Caco-2 (cell line): ENCODE results near the gene MEI4. TPM values are rescaled to one million over a fixed set of nuclear protein-coding genes. Genes with fewer than 3 reads are reported as not detected.

Source experiments
- BruUV-seq: library from RNA; stranded (reverse); fragments of 400-500 nt; replicated peaks from 2 replicates; lab custom pipeline; 2021; lab: Mats Ljungman, UMichigan
- CTCF ChIA-PET: fragments of 300-600 bp; sonication (Branson Sonifier 250); formaldehyde crosslinking; loops from one replicate; lab custom pipeline; 2022; ENCODE audit warnings: antibody characterized with exemption; lab: Charles Lee
- POLR2A ChIA-PET: fragments of 300-600 bp; sonication (Branson Sonifier 250); formaldehyde crosslinking; loops from one replicate; lab custom pipeline; 2022; ENCODE audit warnings: antibody characterized with exemption; lab: Charles Lee
- DNase-seq, 2 experiments: peaks; one replicate each; pipeline versions ENCODE4 v3.0.0 to v3.0.0-alpha.2; 2020 to 2022
- H3K27me3 ChIP-seq: replicated peaks from 2 replicates; pipeline ENCODE4 v1.6.0; 2011; ENCODE audit warnings: low read length; ENCODE audit not compliant: control insufficient read depth, insufficient read depth
- H3K36me3 ChIP-seq: 2 replicates; pipeline ENCODE4 v1.5.1; 2011; ENCODE audit warnings: low read length; ENCODE audit not compliant: control insufficient read depth, insufficient read depth
- H3K4me1 ChIP-seq: fragments of 250-450 bp; sonication (Bioruptor Pico); 2 replicates; pipeline ENCODE4 v1.5.1; 2020; ENCODE audit warnings: mild to moderate bottlenecking
- H3K4me3 ChIP-seq: 2 replicates; pipeline ENCODE4 v1.5.1; 2011; ENCODE audit warnings: low read depth, mild to moderate bottlenecking, control low read depth, low read length
- H3K9me3 ChIP-seq: fragments of 250-450 bp; sonication (Bioruptor Pico); 2 replicates; pipeline ENCODE4 v1.5.1; 2020; ENCODE audit warnings: mild to moderate bottlenecking, moderate library complexity
- H3K27ac Mint-ChIP-seq: one replicate; pipeline ENCODE4 v1.8.0; 2022; ENCODE audit warnings: mixed read lengths; ENCODE audit not compliant: unreplicated experiment
- H3K27me3 Mint-ChIP-seq: one replicate; pipeline ENCODE4 v1.8.0; 2022; ENCODE audit warnings: mixed read lengths; ENCODE audit not compliant: insufficient read depth, unreplicated experiment
- H3K36me3 Mint-ChIP-seq: one replicate; pipeline ENCODE4 v1.8.0; 2022; ENCODE audit warnings: mild to moderate bottlenecking, mixed read lengths; ENCODE audit not compliant: insufficient read depth, unreplicated experiment
- H3K4me1 Mint-ChIP-seq: one replicate; pipeline ENCODE4 v1.8.0; 2022; ENCODE audit warnings: low read depth, mixed read lengths; ENCODE audit not compliant: unreplicated experiment
- H3K4me3 Mint-ChIP-seq: one replicate; pipeline ENCODE4 v1.8.0; 2022; ENCODE audit warnings: mild to moderate bottlenecking, moderate library complexity, mixed read lengths; ENCODE audit not compliant: unreplicated experiment
- H3K9me3 Mint-ChIP-seq: one replicate; pipeline ENCODE4 v1.8.0; 2022; ENCODE audit warnings: mixed read lengths; ENCODE audit not compliant: unreplicated experiment
- CTCF ChIP-seq, 2 experiments: fragments of 200-600 bp in 1 of 2; IDR thresholded peaks; 1 replicate in 1 of 2; 2 replicates in 1 of 2; pipeline versions ENCODE4 v1.5.1 to v1.8.0; 2011 to 2022; ENCODE audit warnings: antibody characterized with exemption in 1 of 2, control low read depth in 1 of 2, inconsistent platforms in 1 of 2, low read depth in 1 of 2, low read length in 1 of 2, mild to moderate bottlenecking in 1 of 2, moderate library complexity in 1 of 2; ENCODE audit not compliant: insufficient read depth in 1 of 2, severe bottlenecking in 1 of 2, unreplicated experiment in 1 of 2
- intact Hi-C: fragments of 100-400 bp; cut with micrococcal nuclease; formaldehyde crosslinking; loops from one replicate; pipeline ENCODE4 v1.10.0; 2022; ENCODE audit not compliant: unreplicated experiment
- total RNA-seq: library from RNA; stranded (reverse); gene quantifications from 2 replicates; pipeline ENCODE4 v1.2.3, GENCODE V29; 2022

Gene MEI4
- total RNA-seq, 1 experiment from 2014 or later, result not detected

- peaks cover 19% of the 10 kb centered on the region for H3K9me3 Mint-ChIP-seq
- no peaks in the 10 kb centered on the region for H3K27me3 ChIP-seq
- no peaks in the 10 kb centered on the region for H3K36me3 ChIP-seq
- H3K4me1 Mint-ChIP-seq, result no peaks in the 10 kb centered on the region
- intact Hi-C loops, result no loop called here
- H3K36me3 Mint-ChIP-seq, result no peaks in the 10 kb centered on the region
- BruUV-seq, result no TSS peak
- H3K4me3 Mint-ChIP-seq, result no peak overlapping the region
- POLR2A ChIA-PET, result no interaction called here
- no peak for DNase-seq
- H3K27me3 Mint-ChIP-seq, result no peaks in the 10 kb centered on the region
- CTCF ChIA-PET, result no interaction called here
- H3K9me3 ChIP-seq, result no peaks in the 10 kb centered on the region
- no peak overlapping the region for H3K27ac Mint-ChIP-seq
- H3K4me3 ChIP-seq, result no peak overlapping the region
- TF ChIP-seq CTCF (IDR thresholded peaks at IDR 0.05; ENCODE audit: insufficient read depth in 1 of 2, low read depth in 1 of 2, low read length in 1 of 2, severe bottlenecking in 1 of 2, unreplicated experiment in 1 of 2), result no peak
- no peaks in the 10 kb centered on the region for H3K4me1 ChIP-seq
Measured at GRCh38 chr6:77965449-77965848, 312.6 kb downstream of the MEI4 start.

GRCh38 chr6:77972334-77972733, 319.5 kb downstream of the MEI4 start:
- no peak overlapping the region for H3K4me3 ChIP-seq
- H3K9me3 Mint-ChIP-seq, result peaks cover 14% of the 10 kb centered on the region
- no peak for TF ChIP-seq CTCF (IDR thresholded peaks at IDR 0.05; ENCODE audit: insufficient read depth in 1 of 2, low read depth in 1 of 2, low read length in 1 of 2, severe bottlenecking in 1 of 2, unreplicated experiment in 1 of 2)
- ChIA-PET POLR2A (no interaction called here), CTCF (no interaction called here)
- no peaks in the 10 kb centered on the region for H3K27me3 ChIP-seq
- H3K4me1 Mint-ChIP-seq, result no peaks in the 10 kb centered on the region
- H3K4me1 ChIP-seq, result no peaks in the 10 kb centered on the region
- intact Hi-C loops, result no loop called here
- no peaks in the 10 kb centered on the region for H3K9me3 ChIP-seq
- DNase-seq, result no peak
- H3K36me3 Mint-ChIP-seq, result no peaks in the 10 kb centered on the region
- no peaks in the 10 kb centered on the region for H3K36me3 ChIP-seq
- no peak overlapping the region for H3K4me3 Mint-ChIP-seq
- H3K27me3 Mint-ChIP-seq, result no peaks in the 10 kb centered on the region
- no peak overlapping the region for H3K27ac Mint-ChIP-seq
- BruUV-seq, result no TSS peak

Other genes with a start within 250 kb of the MEI4 start
- gene HTR1B, start 189.5 kb upstream of the MEI4 start, total RNA-seq, result not detected in 2 replicates